ENCODE results near the gene POLK.

Gene POLK

GRCh38 chr5:75610201-75610600 is 98.5 kb downstream of the POLK start:
- no peak for TF ChIP-seq REST (IDR thresholded peaks at IDR 0.05; ENCODE audit: insufficient read depth in 1 of 2, low read depth in 2 of 2, low read length in 2 of 2)
- no peak for TF ChIP-seq FOXP2 (optimal IDR thresholded peaks at IDR 0.05; ENCODE audit: borderline replicate concordance, extremely low read depth, extremely low read length, insufficient read depth)
- TF ChIP-seq TAF1 (IDR thresholded peaks at IDR 0.05; ENCODE audit: borderline replicate concordance, insufficient read depth, low read length): no peak
- TF ChIP-seq POLR2AphosphoS5 (IDR thresholded peaks at IDR 0.05; ENCODE audit: low read depth, low read length): no peak
- no peak for TF ChIP-seq SIN3A (IDR thresholded peaks at IDR 0.05; ENCODE audit: borderline replicate concordance, insufficient read depth, low read length)

- TF ChIP-seq REST (IDR thresholded peaks at IDR 0.05; ENCODE audit: insufficient read depth in 1 of 2, low read depth in 2 of 2, low read length in 2 of 2) (no peak), SIN3A (IDR thresholded peaks at IDR 0.05; ENCODE audit: borderline replicate concordance, insufficient read depth, low read length) (no peak), TAF1 (IDR thresholded peaks at IDR 0.05; ENCODE audit: borderline replicate concordance, insufficient read depth, low read length) (no peak)
Observed at GRCh38 chr5:75611311-75612225, 99.9 kb downstream of the POLK start, which contains the start of gene ANKDD1B. Gene ANKDD1B, plus strand, starts transcription at chr5:75611453. Its CDS starts 182 bp downstream, at chr5:75611635.

GRCh38 chr5:75612226-75612569 is 100.5 kb downstream of the POLK start:
- TF ChIP-seq SIN3A (IDR thresholded peaks at IDR 0.05; ENCODE audit: borderline replicate concordance, insufficient read depth, low read length): no peak
- no peak for TF ChIP-seq TAF1 (IDR thresholded peaks at IDR 0.05; ENCODE audit: borderline replicate concordance, insufficient read depth, low read length)
- TF ChIP-seq FOXP2 (optimal IDR thresholded peaks at IDR 0.05; ENCODE audit: borderline replicate concordance, extremely low read depth, extremely low read length, insufficient read depth): no peak
- TF ChIP-seq REST (IDR thresholded peaks at IDR 0.05; ENCODE audit: insufficient read depth in 1 of 2, low read depth in 2 of 2, low read length in 2 of 2): no peak
- TF ChIP-seq POLR2AphosphoS5 (IDR thresholded peaks at IDR 0.05; ENCODE audit: low read depth, low read length): no peak

- TF ChIP-seq TAF1 (IDR thresholded peaks at IDR 0.05; ENCODE audit: borderline replicate concordance, insufficient read depth, low read length): no peak
- no peak for TF ChIP-seq FOXP2 (optimal IDR thresholded peaks at IDR 0.05; ENCODE audit: borderline replicate concordance, extremely low read depth, extremely low read length, insufficient read depth)
- no peak for TF ChIP-seq POLR2AphosphoS5 (IDR thresholded peaks at IDR 0.05; ENCODE audit: low read depth, low read length)
- no peak for TF ChIP-seq SIN3A (IDR thresholded peaks at IDR 0.05; ENCODE audit: borderline replicate concordance, insufficient read depth, low read length)
- no peak for TF ChIP-seq REST (IDR thresholded peaks at IDR 0.05; ENCODE audit: insufficient read depth in 1 of 2, low read depth in 2 of 2, low read length in 2 of 2)
Observed at GRCh38 chr5:75612901-75613300, 101.2 kb downstream of the POLK start.

All from PFSK-1 (cell line).